NCI-H345 treated with DMSO at 0.1 percent for 48 hours (cell line): Measurements from ENCODE around the gene PLEKHG5.
A peak's percentile ranks its signal among the peaks of the same experiment; 100 is the strongest.
"Not testable (repeated sequence)": the region's sequence is repeated elsewhere in the genome, so short reads cannot be mapped to it uniquely, and the experiment has no call there.

ENCODE experiments used
- DNase-seq: peaks from one replicate; lab custom pipeline; 2025; ENCODE audit not compliant: unreplicated experiment; lab: John Stamatoyannopoulos, UW

Gene PLEKHG5

GRCh38 chr1:6464514-6464836 is 27.0 kb downstream of the PLEKHG5 start:
- DNase-seq, result no peak

- DNase-seq, result no peak
These were observed 28.4 kb downstream of the PLEKHG5 start for GRCh38 chr1:6463120-6463412.

- no peak for DNase-seq
These were observed 28.9 kb downstream of the PLEKHG5 start for GRCh38 chr1:6462412-6463119.

- DNase-seq, result no peak
These were observed 29.7 kb downstream of the PLEKHG5 start for GRCh38 chr1:6461538-6462411.

- no peak for DNase-seq
These were observed 30.4 kb downstream of the PLEKHG5 start for GRCh38 chr1:6461051-6461530.

- DNase-seq, result no peak
These were observed 31.0 kb downstream of the PLEKHG5 start for GRCh38 chr1:6460301-6461050.

GRCh38 chr1:6459850-6460265 is 31.6 kb downstream of the PLEKHG5 start:
- DNase-seq, result no peak

- no peak for DNase-seq
These were observed 34.5 kb downstream of the PLEKHG5 start for GRCh38 chr1:6456800-6457466.

GRCh38 chr1:6455752-6456520 is 35.5 kb downstream of the PLEKHG5 start:
- not testable (repeated sequence) for DNase-seq

- no peak for DNase-seq
These were observed 36.4 kb downstream of the PLEKHG5 start for GRCh38 chr1:6454856-6455751.

- not testable (repeated sequence) for DNase-seq
These were observed 37.3 kb downstream of the PLEKHG5 start for GRCh38 chr1:6453895-6454855.

- DNase-seq, result no peak
These were observed 40.5 kb downstream of the PLEKHG5 start for GRCh38 chr1:6450943-6451373.

- not testable (repeated sequence) for DNase-seq
These were observed 41.0 kb downstream of the PLEKHG5 start for GRCh38 chr1:6450486-6450885.

GRCh38 chr1:6450005-6450450 is 41.4 kb downstream of the PLEKHG5 start:
- no peak for DNase-seq

- DNase-seq, result no peak
These were observed 42.5 kb downstream of the PLEKHG5 start for GRCh38 chr1:6448749-6449631.

GRCh38 chr1:6447818-6448748 is 43.4 kb downstream of the PLEKHG5 start:
- DNase-seq, result peak; percentile 30
